PFSK-1 (cell line): ENCODE measurements around the gene MSMP.

Source experiments
- SIN3A ChIP-seq: IDR thresholded peaks from 2 replicates; pipeline ENCODE4 v1.6.1; 2012; ENCODE audit warnings: mild to moderate bottlenecking, low read length, moderate library complexity, borderline replicate concordance; ENCODE audit not compliant: insufficient read depth
- TAF1 ChIP-seq: IDR thresholded peaks from 2 replicates; pipeline ENCODE4 v1.6.1; 2012; ENCODE audit warnings: low read length, control low read depth, borderline replicate concordance; ENCODE audit not compliant: insufficient read depth

- TF ChIP-seq TAF1: no peak
- no peak for TF ChIP-seq SIN3A
These were observed 30.2 kb downstream of the MSMP start for GRCh38 chr9:35723908-35724307.
